Superior temporal gyrus (tissue), 1 donor: Measurements from ENCODE around the gene GOLGA8H.
A peak's percentile ranks its signal among the peaks of the same experiment; 100 is the strongest.
"Not testable (repeated sequence)": the region's sequence is repeated elsewhere in the genome, so short reads cannot be mapped to it uniquely, and the experiment has no call there.

ENCODE experiments used
- DNase-seq: peaks from one replicate; pipeline ENCODE4 v3.0.0-alpha.2; 2016; ENCODE audit errors: extremely low spot score

Gene GOLGA8H

GRCh38 chr15:30603796-30604195 is at the start of gene GOLGA8H:
Gene GOLGA8H (plus strand): TSS chr15:30604028. CDS start chr15:30604126, 98 bp downstream.
- DNase-seq, result not testable (repeated sequence)

- DNase-seq, result peak; percentile 0
These were observed 36.9 kb upstream of the GOLGA8H start for GRCh38 chr15:30566949-30567348.

- DNase-seq, result not testable (repeated sequence)
These were observed 30.8 kb upstream of the GOLGA8H start for GRCh38 chr15:30573012-30573491.

DNA sequence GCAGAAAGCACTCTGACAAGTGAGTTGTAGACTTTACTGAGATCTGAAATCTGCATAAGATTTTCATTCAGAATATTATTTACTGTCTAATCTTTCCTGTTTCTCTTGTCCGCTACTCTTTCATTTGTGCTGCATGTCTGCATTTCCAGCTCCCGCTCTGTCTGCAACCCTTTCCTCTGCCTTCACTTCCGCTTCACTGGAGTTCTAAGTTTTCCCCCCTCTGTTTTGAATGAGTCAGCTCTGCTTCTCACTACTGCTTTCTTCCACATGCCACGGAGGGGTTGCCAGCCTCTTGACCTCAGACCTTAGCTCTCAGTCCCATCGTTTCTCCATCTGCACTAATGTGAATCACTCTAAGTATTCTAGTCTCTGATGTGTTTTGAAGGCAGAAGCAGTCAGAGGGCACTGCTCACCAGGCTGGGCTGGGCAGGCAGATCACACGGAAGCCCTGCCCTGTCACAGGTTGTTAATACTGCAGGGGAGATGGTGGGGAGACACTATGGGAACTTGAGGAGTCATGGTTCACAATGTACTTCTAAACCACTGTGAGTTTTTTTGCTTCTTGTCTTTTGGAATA is 24.3 kb upstream of the GOLGA8H start:
- DNase-seq, result not testable (repeated sequence)

- not testable (repeated sequence) for DNase-seq
These were observed 23.1 kb upstream of the GOLGA8H start for GRCh38 chr15:30580716-30581115.

DNA sequence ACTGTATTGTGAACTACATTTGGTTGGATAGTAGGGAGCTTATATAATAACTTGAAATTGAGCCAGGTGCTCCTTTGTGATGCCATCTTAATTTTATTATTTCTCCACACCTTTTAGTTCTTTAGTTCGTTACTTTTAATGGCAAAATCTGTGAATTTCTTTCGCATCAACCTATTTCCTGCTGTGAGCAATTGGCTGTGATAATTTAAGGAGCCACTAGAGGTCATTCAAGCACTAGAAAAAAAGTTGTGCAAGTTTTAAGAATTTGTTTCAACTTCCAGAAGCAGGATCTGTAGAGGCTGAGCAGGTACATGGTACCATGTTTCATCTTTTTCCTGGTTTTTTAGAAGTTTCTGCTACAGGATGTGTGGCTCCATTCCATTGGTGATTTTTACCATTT is 4.9 kb upstream of the GOLGA8H start:
- DNase-seq, result not testable (repeated sequence)

GRCh38 chr15:30612271-30612670 is 8.4 kb downstream of the GOLGA8H start:
- DNase-seq, result not testable (repeated sequence)

- DNase-seq, result peak; percentile 26
These were observed 17.5 kb downstream of the GOLGA8H start for GRCh38 chr15:30621342-30621741.

DNA sequence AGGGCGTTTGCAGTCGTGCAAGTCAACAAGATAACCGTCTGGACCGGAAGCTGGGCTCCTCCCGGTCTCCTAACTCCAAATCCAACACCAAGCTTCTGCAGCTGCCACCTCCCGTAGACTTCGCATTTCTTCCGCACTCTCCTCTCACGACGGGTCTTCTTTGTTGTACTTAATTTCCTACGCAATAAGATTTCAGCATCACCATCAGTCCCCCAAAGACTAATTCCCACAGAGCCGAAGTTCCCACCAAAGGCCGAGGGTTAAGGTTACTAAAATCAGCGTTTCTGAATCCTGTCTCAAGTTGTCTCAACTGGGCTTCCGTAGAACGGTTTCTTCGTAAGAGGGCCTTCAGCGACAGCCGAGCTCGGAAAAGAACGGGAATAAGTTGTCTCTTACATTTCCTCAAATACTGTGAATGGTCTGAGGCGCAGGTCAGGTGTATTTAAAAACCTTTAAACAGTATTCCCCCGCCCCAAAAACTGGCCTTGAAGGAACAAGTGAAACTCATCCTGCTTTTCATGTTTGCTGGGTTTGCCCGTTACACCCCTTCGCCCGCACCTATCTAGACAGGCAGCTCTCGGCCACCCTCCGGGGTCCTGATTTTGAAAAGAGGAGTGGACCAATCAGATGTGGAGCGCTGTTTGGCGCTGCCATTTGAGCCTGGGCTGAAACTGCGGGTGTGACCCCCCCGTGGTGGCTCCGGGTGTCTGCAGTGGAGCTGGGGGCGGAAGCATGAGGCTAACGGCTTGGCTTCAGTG is 21.8 kb downstream of the GOLGA8H start, which contains the start of gene ARHGAP11B:
Gene ARHGAP11B (plus strand): TSS at position 693 of the 758 bp plus-strand sequence.
- peak; percentile 100 for DNase-seq

DNA sequence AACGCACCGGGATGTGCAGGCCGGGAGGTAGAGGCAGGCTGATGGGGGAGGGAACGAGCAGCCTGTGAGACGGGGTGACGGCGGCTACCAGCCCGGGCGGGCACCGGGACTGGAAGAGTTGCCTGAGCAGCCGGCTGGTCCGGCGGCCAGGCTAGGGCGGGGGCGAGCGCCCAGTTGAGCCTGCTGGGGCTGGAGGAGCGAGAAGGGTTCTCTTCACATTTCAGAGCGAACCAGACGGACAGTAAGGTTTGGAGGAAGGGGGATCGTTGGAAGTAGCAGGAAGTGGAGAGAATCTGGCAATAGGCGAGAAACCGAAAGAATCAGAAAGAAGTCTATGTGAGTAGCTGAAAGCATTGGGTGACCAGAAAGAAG is 22.4 kb downstream of the GOLGA8H start:
- not testable (repeated sequence) for DNase-seq

GRCh38 chr15:30626632-30627031 is 22.8 kb downstream of the GOLGA8H start:
- not testable (repeated sequence) for DNase-seq

DNA sequence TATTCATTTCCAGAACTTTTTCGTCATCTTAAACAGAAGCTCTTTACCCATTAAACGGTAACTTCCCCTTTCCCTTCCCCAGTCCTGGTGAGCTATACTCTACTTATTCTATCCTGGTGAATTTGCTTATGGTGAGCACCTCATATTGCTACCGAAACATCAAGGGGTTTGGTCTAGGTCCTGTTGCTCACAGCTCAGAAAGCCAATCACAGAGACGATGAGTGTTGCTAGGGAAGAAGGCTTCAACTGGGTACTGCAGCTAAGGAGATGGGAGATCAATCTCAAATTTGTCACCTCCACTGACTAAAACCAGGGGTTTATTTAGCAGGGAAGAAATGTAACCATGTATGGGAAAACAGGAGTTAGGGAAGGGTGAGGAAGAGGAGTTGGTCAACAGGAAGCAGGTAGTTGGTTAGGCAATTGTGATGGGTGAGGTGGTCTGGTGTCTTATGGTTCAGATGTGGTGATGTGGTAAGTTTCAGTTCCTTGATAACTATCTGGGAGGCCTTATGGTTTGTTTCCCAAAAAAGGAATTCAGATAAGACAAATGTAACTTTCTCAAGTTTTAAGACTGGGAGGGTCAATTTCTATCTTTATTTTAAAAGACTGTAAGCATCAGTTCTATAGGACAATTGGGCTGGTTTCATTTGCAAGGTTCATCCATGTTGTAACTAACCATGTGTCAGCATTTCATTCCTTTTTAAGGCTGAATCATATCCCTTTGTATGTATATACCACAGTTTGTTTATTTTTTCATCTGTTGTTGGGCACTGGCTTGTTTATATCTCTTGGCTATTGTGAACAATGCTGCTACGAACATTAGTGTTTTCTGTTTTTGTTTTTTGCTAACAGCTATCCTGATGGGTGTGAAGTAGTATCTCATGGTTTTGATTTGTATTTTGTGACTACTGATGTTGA is 46.4 kb downstream of the GOLGA8H start:
- no peak for DNase-seq

- DNase-seq, result peak; percentile 73
These were observed 57.3 kb downstream of the GOLGA8H start for GRCh38 chr15:30661154-30661553.
